HepG2 (cell line): ENCODE measurements around the gene RABGEF1. TPM values are rescaled to one million over a fixed set of nuclear protein-coding genes. Genes with fewer than 3 reads are reported as not detected.

Experiments used
- ATAC-seq: fragments of 200-7000 bp; cut with Tn5 transposase; 3 replicates; pipeline ENCODE4 v1.9.1; 2020; ENCODE audit warnings: mild to moderate bottlenecking, moderate library complexity
- BruUV-seq: library from RNA; stranded (reverse); fragments of 400-500 nt; replicated peaks from 2 replicates; lab custom pipeline; 2021; lab: Mats Ljungman, UMichigan
- CTCF ChIA-PET: fragments of 300-600 bp; formaldehyde crosslinking; extraction: SDS; loops from one replicate; lab custom pipeline; 2021; ENCODE audit warnings: low total read pairs, inconsistent platforms, low intra/inter-chr PET ratio; lab: Yijun Ruan, JAX
- POLR2A ChIA-PET: fragments of 350-600 bp; sonication (Branson Sonifier 250); formaldehyde crosslinking; loops from one replicate; lab custom pipeline; 2020; ENCODE audit warnings: antibody characterized with exemption, inconsistent platforms; lab: Yijun Ruan, JAX
- DNase-seq: peaks from one replicate; pipeline ENCODE4 v3.0.0-alpha.2; 2015; ENCODE audit warnings: low spot score
- FAIRE-seq: peaks from 3 replicates; lab custom pipeline; 2011; peaks lifted over from hg19 to GRCh38; lab: Jason Lieb, UNC
- H2AFZ ChIP-seq: one replicate; pipeline ENCODE4 v1.6.1; 2011; ENCODE audit warnings: low read length, inconsistent platforms
- H3K27ac ChIP-seq: fragments of 300-600 bp; 3 replicates; pipeline ENCODE4 v1.8.0; 2011; ENCODE audit warnings: mixed run types, mild to moderate bottlenecking, mixed read lengths, low read length, inconsistent platforms; ENCODE audit not compliant: insufficient read depth; ENCODE audit errors: extremely low read length
- H3K27me3 ChIP-seq, 2 experiments: fragments of 200-600 bp in 1 of 2; 2 replicates in 1 of 2; 3 replicates in 1 of 2; pipeline versions ENCODE4 v1.6.0 to v1.8.0; 2011; ENCODE audit warnings: low read length in 2 of 2, mild to moderate bottlenecking in 2 of 2, moderate library complexity in 2 of 2, inconsistent platforms in 1 of 2; ENCODE audit not compliant: insufficient read depth in 2 of 2, control insufficient read depth in 1 of 2
- H3K36me3 ChIP-seq, 2 experiments: fragments of 200-600 bp in 1 of 2; replicated peaks in 1 of 2; 2 replicates in 1 of 2; 3 replicates in 1 of 2; pipeline versions ENCODE4 v1.5.1 to v1.8.0; 2011; ENCODE audit warnings: low read length in 2 of 2, inconsistent platforms in 1 of 2; ENCODE audit not compliant: insufficient read depth in 2 of 2, control insufficient read depth in 1 of 2
- H3K4me1 ChIP-seq: 2 replicates; pipeline ENCODE4 v1.5.1; 2012; ENCODE audit warnings: low read length, inconsistent platforms; ENCODE audit not compliant: insufficient read depth
- H3K4me2 ChIP-seq: 2 replicates; pipeline ENCODE4 v1.6.0; 2011; ENCODE audit warnings: low read depth, low read length, inconsistent platforms
- H3K4me3 ChIP-seq, 3 experiments: fragments of 200-600 bp in 1 of 3; sonication (generic), shearing (Covaris generic) in 1 of 3; replicated peaks in 1 of 3; 2 replicates each; pipeline ENCODE4 v1.5.1; 2011 to 2016; ENCODE audit warnings: low read length in 3 of 3, inconsistent platforms in 2 of 3, low read depth in 2 of 3, mild to moderate bottlenecking in 2 of 3, control low read depth in 1 of 3, mixed read lengths in 1 of 3; ENCODE audit not compliant: insufficient read depth in 1 of 3
- H3K79me2 ChIP-seq: one replicate; pipeline ENCODE4 v1.6.1; 2011; ENCODE audit warnings: low read length, inconsistent platforms; ENCODE audit not compliant: insufficient read depth
- H3K9ac ChIP-seq: 2 replicates; pipeline ENCODE4 v1.6.0; 2011; ENCODE audit warnings: mild to moderate bottlenecking, low read depth, low read length, inconsistent platforms; ENCODE audit not compliant: insufficient read depth
- H3K9me3 ChIP-seq: 2 replicates; pipeline ENCODE4 v1.5.1; 2012; ENCODE audit warnings: mild to moderate bottlenecking, low read length
- H4K20me1 ChIP-seq: 2 replicates; pipeline ENCODE4 v1.6.0; 2011; ENCODE audit warnings: inconsistent platforms, mild to moderate bottlenecking, low read length, moderate library complexity; ENCODE audit not compliant: insufficient read depth
- BORCS8-MEF2B ChIP-seq: sonication (generic); formaldehyde crosslinking; IDR thresholded peaks from 2 replicates; pipeline ENCODE4 v1.8.0; 2022; ENCODE audit warnings: mild to moderate bottlenecking, missing genetic modification reagents
- RARG ChIP-seq: sonication (generic); formaldehyde crosslinking; IDR thresholded peaks from 2 replicates; pipeline ENCODE4 v1.4.0; 2020; ENCODE audit warnings: low read depth, mild to moderate bottlenecking, missing genetic modification reagents
- RXRB ChIP-seq: IDR thresholded peaks from 2 replicates; pipeline ENCODE4 v1.6.1; 2016; ENCODE audit warnings: borderline replicate concordance, missing genetic modification reagents, missing compliant biosample characterization
- ZBTB42 ChIP-seq: sonication (generic); formaldehyde crosslinking; IDR thresholded peaks from 2 replicates; pipeline ENCODE4 v1.5.0; 2020; ENCODE audit warnings: mild to moderate bottlenecking, missing genetic modification reagents
- ZNF280D ChIP-seq: sonication (generic); formaldehyde crosslinking; IDR thresholded peaks from 2 replicates; pipeline ENCODE4 v1.5.1; 2020; ENCODE audit warnings: mild to moderate bottlenecking, missing genetic modification reagents
- WGBS: methylation state at CpG from one replicate; pipeline ENCODE4 v1.1.6; 2017; ENCODE audit warnings: low lambda C conversion rate; 5-methylcytosine and 5-hydroxymethylcytosine counted together
- in situ Hi-C: cut with HindIII; loops from 2 replicates; pipeline ENCODE4 v1.10.0; 2017; ENCODE audit warnings: low pct_unique_long_range_greater_than_20kb; ENCODE audit not compliant: extremely low pct_ligation_motif_present
- intact Hi-C: fragments of 100-400 bp; cut with micrococcal nuclease; formaldehyde crosslinking; loops from one replicate; pipeline ENCODE4 v1.10.0; 2022; ENCODE audit not compliant: unreplicated experiment
- polyA plus RNA-seq, 8 experiments: library from polyadenylated mRNA; depleted of rRNA in 3 of 8; stranded (reverse) in 7 of 8; unstranded in 1 of 8; fragments of >200 nt; fragmentation: Illumina TruSeq in 4 of 8; extraction: Trizol in 4 of 8; gene quantifications; 2 replicates each; pipeline versions ENCODE4 v1.2.1 to v1.2.3, GENCODE V29; 2011 to 2016; ENCODE audit warnings: low read depth in 4 of 8, missing spikeins in 1 of 8, mixed read lengths in 1 of 8; ENCODE audit not compliant: insufficient read depth in 1 of 8
- total RNA-seq, 5 experiments: library from RNA; depleted of rRNA; stranded (reverse); fragments of >200 nt; fragmentation: Illumina TruSeq; extraction: Trizol; gene quantifications; 2 replicates each; pipeline ENCODE4 v1.2.3, GENCODE V29; 2016; ENCODE audit warnings: low read depth in 1 of 5

RABGEF1 gene
- total and polyA plus RNA-seq, 2 of the 13 experiments (the other 11 are each of a cell fraction or from before 2014, with no cell fraction given), result 22.7 to 35.3 TPM

- Histone ChIP-seq H3K27ac (no peak overlapping the region), H3K9me3 (peaks cover 12% of the 10 kb centered on the region), H3K4me2 (no peak overlapping the region), H4K20me1 (no peaks in the 10 kb centered on the region), H3K4me3 (no peak overlapping the region), H3K9ac (no peak overlapping the region), H3K4me1 (peaks cover 14% of the 10 kb centered on the region), H3K79me2 (peaks cover 8% of the 10 kb centered on the region), H3K27me3 (no peaks in the 10 kb centered on the region; a peak in 1 of 5 replicates), H3K36me3 (no peaks in the 10 kb centered on the region; a peak in 1 of 5 replicates), H2AFZ (no peak overlapping the region)
- POLR2A ChIA-PET, result no interaction called here
- intact Hi-C loops, result no loop called here
- CTCF ChIA-PET, result no interaction called here
- ATAC-seq, result no peak
- DNase-seq, result no peak
- WGBS, result 100% methylated on average over 1 of the region's 1 CpG
- no peak for FAIRE-seq
- BruUV-seq, result no TSS peak
- TF ChIP-seq ZNF280D (CRISPR knock-in tag) (0 out of 2 replicates have a peak, but pooled peaks have one; percentile 59), RXRB (no peak)
- in situ Hi-C loops, result no loop called here
These were observed 4.7 kb upstream of the RABGEF1 start for GRCh38 chr7:66735850-66736249.

DNA sequence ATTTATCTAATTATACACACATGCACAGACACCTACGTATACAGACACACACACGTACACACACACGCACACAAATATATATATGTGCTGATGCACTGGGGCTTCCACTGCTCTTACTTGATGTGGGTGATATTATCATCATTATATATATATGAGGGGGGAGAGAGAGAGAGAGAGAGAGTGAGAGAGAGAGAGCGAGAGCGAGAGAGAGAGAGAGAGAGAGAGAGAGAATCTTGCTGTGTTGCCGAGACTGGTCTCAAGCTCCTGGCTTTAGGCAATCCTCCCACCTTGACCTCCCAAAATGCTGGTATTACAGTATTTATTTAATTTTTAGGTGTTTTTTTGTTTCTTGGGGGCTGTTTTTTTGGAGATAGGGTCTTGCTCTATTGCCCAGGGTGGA, 3.6 kb upstream of the RABGEF1 start:
- Histone ChIP-seq H3K4me1 (peaks cover 14% of the 10 kb centered on the region), H3K36me3 (no peaks in the 10 kb centered on the region; a peak in 1 of 5 replicates), H3K4me2 (no peak overlapping the region), H2AFZ (no peak overlapping the region), H3K9me3 (peaks cover 12% of the 10 kb centered on the region), H3K27ac (no peak overlapping the region), H3K9ac (no peak overlapping the region), H3K79me2 (peaks cover 18% of the 10 kb centered on the region), H4K20me1 (no peaks in the 10 kb centered on the region), H3K4me3 (no peak overlapping the region), H3K27me3 (no peaks in the 10 kb centered on the region; a peak in 1 of 5 replicates)
- 97% methylated on average over 6 of the region's 6 CpGs for WGBS
- no peak for DNase-seq
- in situ Hi-C loops, result no loop called here
- FAIRE-seq, result no peak
- no TSS peak for BruUV-seq
- TF ChIP-seq BORCS8-MEF2B, result no peak
- TF ChIP-seq ZBTB42 (CRISPR knock-in tag), result no peak
- no peak for TF ChIP-seq RARG (CRISPR knock-in tag)
- intact Hi-C loops, result no loop called here
- no peak for ATAC-seq
- POLR2A ChIA-PET, result no interaction called here
- CTCF ChIA-PET, result no interaction called here
